ENCODE measurements around the gene SLC20A1.
"Not testable (repeated sequence)": the region's sequence is repeated elsewhere in the genome, so short reads cannot be mapped to it uniquely, and the experiment has no call there.

The SLC20A1 gene, protein sequence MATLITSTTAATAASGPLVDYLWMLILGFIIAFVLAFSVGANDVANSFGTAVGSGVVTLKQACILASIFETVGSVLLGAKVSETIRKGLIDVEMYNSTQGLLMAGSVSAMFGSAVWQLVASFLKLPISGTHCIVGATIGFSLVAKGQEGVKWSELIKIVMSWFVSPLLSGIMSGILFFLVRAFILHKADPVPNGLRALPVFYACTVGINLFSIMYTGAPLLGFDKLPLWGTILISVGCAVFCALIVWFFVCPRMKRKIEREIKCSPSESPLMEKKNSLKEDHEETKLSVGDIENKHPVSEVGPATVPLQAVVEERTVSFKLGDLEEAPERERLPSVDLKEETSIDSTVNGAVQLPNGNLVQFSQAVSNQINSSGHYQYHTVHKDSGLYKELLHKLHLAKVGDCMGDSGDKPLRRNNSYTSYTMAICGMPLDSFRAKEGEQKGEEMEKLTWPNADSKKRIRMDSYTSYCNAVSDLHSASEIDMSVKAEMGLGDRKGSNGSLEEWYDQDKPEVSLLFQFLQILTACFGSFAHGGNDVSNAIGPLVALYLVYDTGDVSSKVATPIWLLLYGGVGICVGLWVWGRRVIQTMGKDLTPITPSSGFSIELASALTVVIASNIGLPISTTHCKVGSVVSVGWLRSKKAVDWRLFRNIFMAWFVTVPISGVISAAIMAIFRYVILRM

DNA sequence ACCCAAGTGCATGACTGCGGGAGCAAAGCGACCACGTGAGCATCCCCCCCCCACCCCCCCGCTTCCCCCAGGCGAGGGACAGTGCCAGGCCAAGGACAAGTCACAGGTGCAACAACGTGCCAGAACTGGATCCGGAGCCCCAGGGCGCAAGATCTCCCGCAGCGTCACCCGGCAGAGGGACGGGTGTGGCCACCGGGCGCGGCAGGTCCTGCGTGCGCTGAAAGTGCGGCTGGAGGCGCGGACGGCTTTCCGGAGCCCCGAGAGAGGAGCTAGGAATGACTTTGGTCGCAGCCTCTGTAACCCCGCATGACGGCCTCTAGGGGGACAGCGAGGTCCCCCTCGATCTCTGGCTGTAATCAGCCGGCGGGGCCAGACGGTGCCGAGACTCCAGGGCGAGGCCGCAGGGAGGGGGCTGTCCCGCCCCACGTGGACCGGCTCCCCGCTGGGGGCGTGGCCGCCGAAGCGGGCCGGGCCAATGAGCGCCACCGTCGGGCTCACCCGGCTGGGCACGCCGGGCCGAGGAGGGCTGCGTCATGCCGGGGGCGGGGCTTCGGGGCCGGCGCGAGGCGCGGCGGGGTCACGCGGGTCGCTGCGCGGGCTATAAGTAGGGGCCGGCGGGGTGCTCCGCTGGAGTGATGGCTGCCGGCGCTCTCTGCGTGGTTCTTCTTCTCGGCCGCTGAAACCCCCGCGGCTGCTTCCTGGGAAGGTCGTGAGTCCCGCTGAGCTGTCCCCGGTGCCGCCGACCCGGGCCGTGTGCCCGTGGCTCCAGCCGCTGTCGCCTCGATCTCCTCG, at the start of gene SLC20A1:
Gene SLC20A1 (plus strand): TSS at position 630 of the 792 bp plus-strand sequence. CDS start 890 bp downstream, outside the sequence.
- peak; percentile 98 for DNase-seq

DNA sequence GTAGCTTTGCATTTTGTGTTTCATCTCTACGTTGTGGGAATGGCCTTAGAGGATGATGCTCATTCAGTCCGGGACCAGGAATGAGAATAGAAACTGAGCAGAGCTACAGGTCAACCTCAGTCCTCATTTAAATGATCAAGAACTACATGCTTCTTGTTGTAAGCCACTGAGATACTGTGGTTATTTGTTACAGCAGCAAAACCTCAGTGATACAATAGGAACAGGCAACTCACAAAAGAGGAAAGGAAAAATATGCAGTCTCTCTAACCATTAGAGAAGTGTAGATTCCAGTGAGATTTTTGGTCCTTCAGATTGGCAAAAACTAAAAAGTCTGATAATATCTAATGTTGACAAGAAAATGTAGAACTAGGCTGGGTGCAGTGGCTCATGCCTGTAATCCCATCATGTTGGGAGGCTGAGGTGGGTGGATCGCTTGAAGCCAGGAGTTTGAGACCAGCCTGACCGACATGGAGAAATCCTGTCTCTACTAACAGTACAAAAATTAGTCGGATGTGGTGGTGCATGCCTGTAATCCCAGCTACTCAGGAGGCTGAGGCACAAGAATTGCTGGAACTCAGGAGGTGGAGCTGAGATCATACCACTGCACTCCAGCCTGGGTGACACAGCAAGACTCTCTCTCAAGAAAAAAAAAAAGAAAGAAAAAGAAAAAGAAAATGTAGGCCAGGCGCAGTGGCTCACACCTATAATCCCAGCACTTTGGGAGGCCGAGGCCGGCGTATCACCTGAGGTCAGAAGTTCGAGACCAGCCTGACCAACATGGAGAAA, 48.0 kb upstream of the SLC20A1 start:
- DNase-seq: no peak

DNA sequence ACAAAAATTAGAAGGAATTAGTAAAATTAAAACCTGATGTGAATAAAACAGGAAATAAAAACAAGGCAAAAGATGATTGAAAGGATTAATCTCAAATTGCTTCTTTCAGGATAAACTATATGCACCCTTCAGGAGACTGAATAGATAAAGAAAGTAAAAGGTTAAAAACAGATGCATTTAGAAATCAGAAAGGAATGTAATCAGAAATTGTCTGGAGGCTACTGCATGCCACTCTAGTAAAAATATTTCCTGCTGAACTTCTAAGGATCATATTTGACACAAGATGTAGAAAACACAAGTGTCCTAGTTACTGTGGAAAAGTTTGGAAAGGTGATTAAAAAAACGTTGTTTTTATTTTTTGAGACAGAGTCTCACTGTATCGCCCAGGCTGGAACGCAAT, 45.1 kb upstream of the SLC20A1 start:
- no peak for DNase-seq

DNA sequence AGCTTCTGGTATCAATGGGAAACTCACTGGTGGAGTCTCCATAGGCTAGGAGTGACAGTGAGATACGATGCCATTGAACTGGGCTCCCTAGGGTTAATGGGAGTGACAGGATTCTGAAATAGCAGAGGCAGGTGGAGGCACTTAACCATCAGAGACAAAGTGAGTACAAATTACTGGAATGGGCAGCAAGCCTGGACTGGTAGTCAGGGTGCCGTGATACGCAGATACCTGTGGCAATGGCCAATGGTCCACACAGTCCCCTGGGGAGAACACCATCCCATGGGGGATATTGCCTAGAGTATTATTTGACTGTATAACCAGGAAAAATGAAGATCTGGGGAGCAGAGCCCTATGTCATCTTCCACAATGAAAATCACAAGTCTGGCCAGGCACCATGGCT, 44.0 kb upstream of the SLC20A1 start:
- DNase-seq: no peak

DNA sequence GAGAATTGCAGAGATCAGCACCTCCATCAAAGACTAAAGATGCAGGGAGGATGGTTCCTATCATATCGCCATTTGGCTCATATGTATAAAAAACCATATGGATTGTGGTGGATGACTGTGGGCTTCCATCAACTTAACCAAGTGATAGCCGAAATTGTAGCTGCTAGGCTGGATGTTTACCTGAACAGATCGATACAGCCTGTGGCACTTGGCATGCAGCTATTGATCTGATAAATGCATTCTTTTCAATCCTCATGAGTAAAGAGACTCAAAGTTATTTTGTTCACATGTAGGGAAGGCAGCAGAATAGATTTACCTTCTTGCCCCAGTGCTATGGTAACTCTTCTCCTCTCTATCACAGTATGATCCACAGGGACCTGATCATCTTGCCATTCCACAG, 42.8 kb upstream of the SLC20A1 start:
- no peak for DNase-seq

DNA sequence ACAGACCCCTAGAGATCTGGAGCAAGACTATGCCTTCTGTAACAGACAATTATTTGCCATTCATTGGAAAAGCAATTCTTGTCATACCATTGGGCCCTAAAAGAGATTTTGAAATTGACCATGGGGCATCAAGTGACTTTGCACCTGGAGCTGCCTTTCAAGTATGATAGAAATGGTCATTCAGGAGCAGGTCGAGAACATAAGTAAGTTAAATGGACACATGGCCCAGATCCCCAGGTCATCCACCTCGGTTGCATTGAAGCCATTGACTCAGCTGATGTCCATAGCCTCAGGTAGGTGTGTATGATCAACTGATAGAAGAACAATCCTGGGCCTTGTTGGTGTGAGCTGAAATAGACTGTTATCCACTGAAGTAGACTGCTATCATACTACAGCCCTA, 42.0 kb upstream of the SLC20A1 start:
- DNase-seq: no peak

DNA sequence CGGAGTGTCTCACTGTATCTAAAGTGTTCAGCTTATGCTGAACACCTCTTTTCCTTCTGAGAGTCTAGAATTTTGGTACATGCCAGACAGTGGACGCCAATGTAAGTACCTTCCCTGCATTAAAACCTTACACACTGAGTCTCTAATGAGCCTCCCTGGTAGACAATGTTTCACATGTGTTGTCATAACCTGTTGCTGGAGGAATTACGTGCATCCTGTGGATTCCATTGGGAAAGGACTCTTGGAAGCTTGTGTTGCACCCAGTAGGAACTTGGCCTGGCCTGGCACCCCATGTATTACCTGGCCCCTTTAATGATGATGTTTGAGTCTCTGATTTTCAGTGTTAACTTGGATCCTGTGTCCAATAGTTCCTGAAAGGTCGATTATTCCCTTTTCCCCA, 40.8 kb upstream of the SLC20A1 start:
- DNase-seq: no peak

DNA sequence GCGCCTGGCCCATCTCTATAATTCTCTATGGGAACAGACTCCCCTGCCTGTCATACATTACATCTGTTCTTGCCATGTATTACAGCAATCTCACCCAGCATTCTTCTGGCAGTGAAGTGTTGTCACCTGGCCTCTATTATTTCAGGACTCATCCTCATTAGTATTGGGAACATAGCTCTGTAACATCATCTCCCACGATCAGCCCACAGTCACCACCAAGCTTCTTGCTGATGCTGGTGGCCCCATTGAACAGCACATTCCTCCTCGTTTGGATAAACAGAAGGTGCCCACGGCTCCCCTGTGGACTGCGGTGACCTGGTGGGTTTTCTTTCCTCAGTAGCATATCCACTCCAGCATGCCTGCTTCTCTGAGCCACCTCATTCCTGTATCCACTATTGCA, 39.8 kb upstream of the SLC20A1 start:
- no peak for DNase-seq

DNA sequence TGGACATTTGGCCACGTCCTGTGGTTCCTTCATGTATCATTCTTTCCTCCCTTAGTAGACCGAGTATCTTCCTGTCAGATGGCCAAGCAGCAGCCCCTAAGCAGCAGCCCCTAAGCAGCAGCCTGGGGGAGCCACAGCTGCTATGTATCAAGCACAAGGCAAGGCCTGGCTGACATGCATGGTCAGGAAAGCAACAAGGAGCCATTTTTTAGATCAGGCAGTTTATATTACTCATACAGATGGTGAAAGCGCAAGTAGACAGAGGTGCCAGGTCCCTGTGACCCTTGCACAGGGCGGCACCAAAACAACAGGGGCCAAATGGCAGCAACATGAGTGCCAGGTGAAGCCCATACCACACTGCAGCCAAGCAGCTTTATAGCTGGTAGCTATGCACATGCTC, 39.2 kb upstream of the SLC20A1 start:
- DNase-seq: no peak

DNA sequence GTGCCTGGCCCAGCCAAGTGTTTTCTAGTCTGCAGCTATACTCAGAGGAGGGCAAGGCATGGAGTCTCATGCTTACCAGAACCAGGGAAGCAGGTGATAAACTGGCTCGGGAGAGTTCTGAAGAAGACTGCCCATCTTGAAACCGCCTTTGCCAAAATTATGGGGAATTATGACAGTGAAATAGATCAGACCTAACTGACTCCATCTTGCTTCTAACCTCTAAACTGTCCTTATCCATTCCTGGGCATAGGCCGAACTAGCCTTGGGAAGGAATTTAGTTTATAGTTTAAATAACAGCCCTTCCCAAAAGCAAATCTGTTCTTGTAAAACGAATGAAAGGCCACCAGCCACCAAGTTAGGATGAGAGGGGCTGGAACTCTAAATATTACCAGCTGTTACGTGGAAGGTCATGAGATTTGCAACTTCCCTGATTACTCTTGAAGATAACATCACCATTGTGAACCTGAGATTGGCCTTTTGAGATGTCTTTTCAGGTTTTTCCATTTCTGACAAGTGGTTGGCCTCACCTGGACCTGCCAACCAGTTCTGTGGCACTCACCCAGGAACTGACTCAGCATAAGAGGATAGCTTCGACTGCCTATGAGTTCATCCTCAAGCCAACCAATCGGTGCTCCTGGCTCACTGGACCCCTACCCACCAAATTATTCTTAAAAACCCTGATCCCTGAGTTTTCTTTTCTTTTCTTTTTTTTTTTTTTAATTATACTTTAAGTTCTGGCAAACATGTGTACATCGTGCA, 37.9 kb upstream of the SLC20A1 start:
- DNase-seq: no peak

DNA sequence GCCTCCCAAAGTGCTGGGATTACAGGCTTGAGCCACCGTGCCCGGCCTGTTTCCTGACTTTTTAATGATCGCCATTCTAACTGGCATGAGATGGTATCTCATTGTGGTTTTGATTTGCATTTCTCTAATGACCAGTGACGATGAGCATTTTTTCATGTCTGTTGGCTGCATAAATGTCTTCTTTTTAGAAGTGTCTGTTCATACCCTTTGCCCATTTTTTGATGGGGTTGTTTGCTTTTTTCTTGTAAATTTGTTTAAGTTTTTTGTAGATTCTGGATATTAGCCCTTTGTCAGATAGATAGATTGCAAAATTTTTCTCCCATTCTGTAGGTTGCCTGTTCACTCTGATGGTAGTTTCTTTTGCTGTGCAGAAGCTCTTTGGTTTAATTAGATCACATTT, 36.4 kb upstream of the SLC20A1 start:
- DNase-seq: not testable (repeated sequence)

DNA sequence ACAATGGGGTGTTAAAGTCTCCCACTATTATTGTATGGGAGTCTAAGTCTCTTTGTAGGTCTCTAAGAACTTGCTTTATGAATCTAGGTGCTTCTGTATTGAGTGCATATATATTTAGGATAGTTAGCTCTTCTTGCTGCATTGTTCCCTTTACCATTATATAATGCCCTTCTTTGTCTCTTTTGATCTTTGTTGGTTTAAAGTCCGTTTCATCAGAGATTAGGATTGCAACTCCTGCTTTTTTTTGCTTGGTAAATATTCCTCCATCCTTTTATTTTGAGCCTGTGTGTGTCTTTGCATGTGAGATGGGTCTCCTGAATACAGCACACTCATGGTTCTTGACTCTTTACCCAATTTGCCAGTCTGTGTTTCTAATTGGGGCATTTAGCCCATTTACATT, 33.5 kb upstream of the SLC20A1 start:
- not testable (repeated sequence) for DNase-seq

DNA sequence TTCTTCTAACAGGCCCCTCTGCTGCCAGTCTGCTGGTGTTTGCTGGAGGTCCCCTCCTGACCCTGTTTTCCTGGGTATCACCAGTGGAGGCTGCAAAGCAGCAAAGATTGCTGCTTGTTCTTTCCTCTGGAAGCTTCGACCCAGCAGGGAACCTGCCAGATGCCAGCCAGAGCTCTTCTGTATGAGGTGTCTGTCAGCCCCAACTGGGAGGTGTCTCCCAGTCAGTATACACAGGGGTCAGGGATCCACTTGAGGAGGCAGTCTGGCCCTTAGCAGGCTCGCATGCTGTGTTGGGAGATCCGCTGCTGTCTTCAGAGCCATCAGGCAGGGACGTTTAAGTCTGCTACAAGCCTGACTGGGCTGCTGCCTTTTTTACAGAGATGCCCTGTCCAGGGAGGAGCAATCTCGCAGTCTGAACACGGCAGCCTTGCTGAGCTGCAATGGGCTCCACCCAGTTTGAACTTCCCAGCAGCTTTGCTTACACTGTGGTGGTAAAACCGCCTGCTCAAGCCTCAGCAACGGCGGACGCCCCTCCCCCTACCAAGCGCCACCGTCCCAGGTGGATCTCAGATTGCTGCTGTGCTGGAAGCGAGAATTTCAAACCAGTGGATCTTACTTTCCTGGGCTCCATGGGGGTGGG, 31.4 kb upstream of the SLC20A1 start:
- no peak for DNase-seq

DNA sequence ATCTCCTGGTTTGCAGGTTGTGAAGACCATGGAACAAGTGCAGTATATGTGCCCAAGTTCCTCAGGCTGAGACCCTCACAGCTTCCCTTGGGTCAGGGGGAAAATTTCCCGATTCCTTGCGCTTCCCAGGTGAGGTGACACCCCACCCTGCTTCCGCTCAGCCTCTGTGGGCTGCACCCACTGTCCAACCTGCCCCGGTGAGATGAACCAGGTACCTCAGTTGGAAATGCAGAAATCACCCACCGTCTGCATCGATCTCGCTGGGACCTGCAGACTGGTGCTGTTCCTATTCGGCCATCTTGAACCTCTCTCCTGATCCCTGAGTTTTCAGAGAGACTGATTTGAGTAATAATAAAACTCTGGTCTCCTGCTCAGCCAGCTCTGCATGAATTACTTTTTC, 30.7 kb upstream of the SLC20A1 start:
- no peak for DNase-seq

DNA sequence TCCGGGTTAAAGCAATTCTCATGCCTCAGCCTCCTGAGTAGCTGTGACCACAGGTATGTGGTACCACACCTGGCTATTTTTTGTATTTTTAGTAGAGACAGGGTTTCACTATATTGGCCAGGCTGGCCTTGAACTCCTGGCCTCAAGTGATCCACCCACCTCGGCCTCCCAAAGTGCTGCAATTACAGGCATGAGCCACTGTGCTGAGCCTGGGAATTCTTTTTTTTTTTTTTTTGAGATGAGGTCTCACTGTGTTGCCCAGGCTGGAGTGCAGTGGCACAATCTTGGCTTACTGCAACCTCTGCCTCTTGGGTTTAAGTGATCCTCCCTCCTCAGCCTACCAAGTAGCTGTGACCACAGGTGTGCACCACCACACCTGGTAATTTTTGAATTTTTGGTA, 29.9 kb upstream of the SLC20A1 start:
- DNase-seq: not testable (repeated sequence)

DNA sequence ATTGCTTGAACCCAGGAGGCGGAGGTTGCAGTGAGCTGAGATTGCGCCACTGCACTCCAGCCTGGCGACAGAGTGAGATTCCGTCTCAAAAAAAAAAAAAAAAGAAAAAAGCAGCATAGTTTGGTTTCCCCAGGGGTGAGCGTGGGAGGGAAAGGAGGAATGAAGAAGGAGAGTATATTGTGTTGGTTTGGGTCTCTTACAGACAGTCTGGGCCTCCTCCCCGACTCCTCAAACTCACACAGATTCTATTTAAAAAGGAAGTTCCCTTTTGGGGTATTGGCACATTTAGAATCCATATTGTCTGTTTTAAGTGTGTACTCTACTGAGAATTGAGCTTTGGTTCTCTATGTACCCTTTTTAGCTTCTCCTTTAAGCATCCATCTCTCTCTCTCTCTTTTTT, 27.4 kb upstream of the SLC20A1 start:
- no peak for DNase-seq

DNA sequence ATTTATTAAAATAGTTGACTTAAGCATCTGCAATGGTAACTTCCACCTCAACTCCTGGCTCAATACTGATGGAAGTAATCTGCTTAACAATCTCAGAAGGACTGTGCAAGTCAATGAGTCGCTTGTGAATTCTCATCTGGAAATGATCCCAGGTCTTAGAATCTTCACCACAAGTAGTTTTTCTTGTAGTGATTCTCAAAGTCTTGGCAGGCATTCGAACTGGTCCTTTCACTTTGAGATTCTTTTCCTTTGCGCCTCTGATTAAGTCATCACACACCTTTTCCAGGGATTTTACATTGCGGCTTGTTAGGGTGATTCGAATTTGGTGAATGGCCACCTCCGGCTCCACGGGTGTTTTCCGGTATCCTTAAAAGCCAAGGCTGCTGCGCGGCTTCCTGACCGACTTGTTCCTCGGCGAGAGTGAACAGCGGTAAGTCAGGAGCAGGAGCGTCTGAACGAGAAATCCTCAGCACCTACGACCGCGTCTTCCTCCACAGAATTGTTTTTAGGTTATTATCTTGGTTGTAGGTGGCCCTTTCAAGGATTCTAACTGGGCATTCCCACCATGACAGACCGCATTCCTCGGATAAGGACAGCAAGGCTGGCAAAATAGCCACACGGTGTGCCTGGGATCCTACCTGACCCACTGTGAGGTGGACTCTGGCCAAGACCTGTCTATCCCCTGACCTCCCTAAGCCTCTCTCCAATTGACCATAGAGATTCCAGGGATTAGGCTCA, 23.8 kb upstream of the SLC20A1 start:
- no peak for DNase-seq

DNA sequence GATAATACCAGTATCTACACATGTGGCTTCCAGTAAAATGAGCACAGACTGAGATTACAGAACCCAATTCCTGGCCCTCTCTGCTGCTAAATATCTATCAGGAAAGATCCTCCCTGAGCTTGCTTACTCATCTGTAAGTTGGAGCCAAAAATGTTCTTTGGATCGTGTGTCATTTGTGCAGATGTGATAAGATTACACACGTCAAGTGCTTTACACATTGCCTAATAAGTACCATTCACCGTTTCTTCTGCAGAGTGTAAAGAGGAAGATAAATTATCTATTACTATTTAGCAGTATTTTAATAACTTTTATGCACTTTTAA, 23.2 kb upstream of the SLC20A1 start:
- no peak for DNase-seq

DNA sequence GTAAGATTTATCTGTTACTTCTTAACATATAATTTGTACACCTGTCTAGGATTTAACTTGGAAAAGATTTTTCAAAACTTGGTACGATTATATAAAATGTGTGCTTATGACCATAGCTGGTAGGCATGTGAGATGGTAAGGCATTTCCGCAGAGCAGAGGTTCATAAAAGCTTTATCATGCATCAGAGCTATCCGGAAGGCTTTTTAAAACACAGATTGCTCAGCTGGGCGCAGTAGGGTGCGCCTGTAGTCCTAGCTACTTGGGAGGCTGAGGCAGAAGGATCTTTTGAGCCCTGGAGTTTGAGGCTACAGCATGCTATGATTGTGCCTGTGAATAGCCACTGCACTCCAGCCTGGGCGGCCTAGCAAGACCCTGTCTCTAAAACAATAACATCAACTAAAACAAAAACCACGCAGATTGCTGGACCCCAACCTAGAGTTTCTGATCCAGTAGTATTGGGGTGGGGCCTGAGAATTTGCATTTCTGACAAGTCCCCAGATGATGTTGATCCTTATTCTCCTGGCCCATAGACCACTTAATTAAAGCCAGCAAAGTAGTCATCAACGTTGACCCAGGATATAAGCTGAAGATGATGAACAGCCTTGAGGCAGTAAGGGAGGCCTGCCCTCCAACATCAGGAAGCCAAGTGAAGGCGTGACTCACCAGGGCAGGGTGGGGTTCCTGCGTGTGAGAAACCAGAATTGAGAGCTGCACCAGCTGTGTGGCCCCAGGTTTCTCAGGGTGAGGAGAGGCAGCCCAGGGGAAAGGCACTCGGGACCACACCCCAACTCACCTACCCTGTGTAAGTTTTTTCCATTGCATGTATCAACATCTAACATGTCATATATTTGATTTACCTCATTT, 21.6 kb upstream of the SLC20A1 start:
- DNase-seq: peak; percentile 76

Data from activated naive CD4-positive, alpha-beta T cell treated with Interleukin-2 at 50 U/mL for 16 hours (primary cell).